NAMALWA (cell line): ENCODE data around the gene ZFYVE16.
"Not testable (repeated sequence)": the region's sequence is repeated elsewhere in the genome, so short reads cannot be mapped to it uniquely, and the experiment has no call there.

Experiments
- DNase-seq: peaks from one replicate; pipeline ENCODE4 v3.0.0-alpha.2; 2015; ENCODE audit warnings: low spot score

The ZFYVE16 gene

GRCh38 chr5:80407735-80408483, at the start of gene ZFYVE16:
ZFYVE16 (plus strand) TSS chr5:80408064; CDS start chr5:80434148, 26,084 bp downstream.
- DNase-seq, result peak; percentile 98

- DNase-seq, result no peak
Observed at GRCh38 chr5:80360914-80361444, 46.9 kb upstream of the ZFYVE16 start.

DNA sequence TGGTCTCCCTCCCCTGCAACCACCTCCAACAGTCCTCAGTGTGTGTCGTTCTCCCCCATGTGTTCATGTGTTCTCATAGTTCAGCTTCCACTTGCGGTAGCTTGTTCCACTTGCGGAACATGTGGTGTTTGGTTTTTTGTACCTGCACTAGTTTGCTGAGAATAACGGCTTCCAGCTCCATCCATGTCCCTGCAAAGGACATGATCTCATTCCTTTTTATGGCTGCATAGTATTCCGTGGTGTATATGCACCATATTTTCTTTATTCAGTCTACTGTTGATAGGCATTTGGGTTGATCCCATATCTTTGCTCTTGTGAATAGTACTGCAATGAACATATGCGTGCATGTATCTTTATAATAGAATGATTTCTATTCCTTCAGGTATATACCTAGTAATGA, 43.0 kb upstream of the ZFYVE16 start:
- DNase-seq, result no peak

GRCh38 chr5:80368661-80369480, 39.0 kb upstream of the ZFYVE16 start:
- no peak for DNase-seq

GRCh38 chr5:80369521-80369920, 38.3 kb upstream of the ZFYVE16 start:
- no peak for DNase-seq

DNA sequence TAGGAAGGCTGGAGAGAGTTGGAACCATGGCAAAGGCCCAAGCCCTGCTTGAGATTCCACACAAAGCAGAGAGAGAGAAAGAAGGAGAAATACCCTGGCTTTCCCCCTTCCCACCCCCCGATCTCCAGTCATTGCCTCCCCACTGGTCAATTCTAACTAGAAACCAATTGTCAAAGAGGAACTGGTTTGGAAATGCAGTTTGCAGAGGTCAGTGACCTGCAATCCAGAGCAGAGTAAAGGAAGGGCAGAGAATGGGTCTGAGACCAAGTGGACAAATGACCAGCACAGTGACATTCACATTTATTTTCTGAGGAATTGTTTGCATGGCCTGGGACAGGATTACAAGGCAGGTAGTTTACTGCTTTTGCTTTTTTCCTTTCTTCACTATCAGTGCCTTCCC, 37.5 kb upstream of the ZFYVE16 start:
- DNase-seq, result no peak

DNA sequence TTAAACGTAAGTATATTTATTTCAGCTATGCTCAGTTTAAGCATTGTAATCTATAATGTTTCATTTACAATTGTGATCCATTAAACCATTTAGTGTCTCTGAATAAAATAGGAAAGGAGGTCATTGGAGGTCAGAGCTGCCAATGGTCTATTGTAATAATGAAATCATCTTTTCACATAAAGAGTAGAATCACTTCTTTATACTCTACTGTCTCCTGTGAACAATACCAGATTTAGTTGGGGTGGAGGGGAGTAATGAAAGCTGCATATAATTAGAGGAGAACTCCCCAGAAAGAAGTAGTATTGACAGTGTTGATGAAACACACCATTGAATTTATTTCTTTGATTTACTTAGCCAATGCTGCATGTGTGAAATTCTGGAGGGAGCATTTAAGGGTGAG, 35.1 kb upstream of the ZFYVE16 start:
- DNase-seq, result no peak

GRCh38 chr5:80374188-80374587, 33.7 kb upstream of the ZFYVE16 start:
- DNase-seq, result no peak

DNA sequence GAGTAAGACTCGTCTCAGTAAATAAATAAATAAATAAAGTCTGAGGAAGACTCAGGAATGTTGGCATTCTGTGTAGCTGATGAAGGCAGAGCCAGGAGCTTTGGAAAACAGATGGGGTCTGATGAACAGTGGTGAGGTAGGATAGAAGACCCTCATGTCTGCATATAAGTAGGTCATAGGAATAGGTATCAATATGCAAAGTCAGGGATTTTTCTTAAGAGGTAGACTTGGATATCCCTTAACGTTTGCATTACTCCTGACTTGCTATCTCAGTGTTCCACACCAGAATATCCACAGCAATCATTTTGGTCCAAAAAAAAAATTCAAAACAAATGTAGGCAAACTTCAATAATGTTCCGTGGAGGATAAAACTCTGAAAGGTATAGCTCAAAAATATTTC, 31.3 kb upstream of the ZFYVE16 start:
- no peak for DNase-seq

DNA sequence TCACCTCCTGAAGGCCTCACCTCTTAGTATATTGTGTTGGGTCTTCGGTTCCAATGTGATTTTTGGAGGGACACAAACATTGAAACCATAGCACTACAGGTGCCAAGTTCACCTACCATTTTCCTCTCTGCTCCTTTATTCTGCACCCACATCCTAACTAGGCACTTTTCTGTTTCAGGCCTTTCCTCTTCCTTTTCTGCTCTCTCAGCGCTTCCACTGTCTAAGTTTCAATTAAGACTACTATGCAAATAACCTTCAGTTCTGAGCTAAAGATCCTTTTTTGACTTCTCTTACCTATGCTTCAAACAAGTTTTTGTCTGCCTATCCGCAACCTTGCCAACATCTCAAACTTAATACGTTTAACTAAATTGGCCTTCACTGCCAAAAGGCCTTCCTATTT, 25.4 kb upstream of the ZFYVE16 start:
- no peak for DNase-seq

- DNase-seq, result no peak
Observed at GRCh38 chr5:80387063-80387768, 20.6 kb upstream of the ZFYVE16 start.

- DNase-seq, result no peak
Observed at GRCh38 chr5:80389580-80389979, 18.3 kb upstream of the ZFYVE16 start.

DNA sequence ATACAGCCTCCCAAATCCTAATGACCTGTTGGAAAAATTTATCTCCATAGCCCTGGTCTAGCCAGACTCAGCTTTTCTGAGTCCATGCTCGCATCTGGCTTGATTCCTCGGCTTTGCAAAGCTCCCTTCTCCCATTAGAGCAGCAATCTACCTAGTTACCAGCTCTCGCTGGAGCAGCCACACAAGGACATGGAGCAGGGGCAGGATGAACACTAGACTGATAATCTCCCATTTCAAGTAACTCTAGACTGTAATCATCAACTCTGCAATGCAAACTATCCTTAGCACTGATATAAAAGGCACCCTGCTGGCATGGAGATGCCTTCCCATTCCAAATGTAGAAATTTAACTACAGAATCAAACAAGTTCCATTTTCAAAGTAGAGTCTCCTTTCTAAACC, 17.5 kb upstream of the ZFYVE16 start:
- not testable (repeated sequence) for DNase-seq

DNA sequence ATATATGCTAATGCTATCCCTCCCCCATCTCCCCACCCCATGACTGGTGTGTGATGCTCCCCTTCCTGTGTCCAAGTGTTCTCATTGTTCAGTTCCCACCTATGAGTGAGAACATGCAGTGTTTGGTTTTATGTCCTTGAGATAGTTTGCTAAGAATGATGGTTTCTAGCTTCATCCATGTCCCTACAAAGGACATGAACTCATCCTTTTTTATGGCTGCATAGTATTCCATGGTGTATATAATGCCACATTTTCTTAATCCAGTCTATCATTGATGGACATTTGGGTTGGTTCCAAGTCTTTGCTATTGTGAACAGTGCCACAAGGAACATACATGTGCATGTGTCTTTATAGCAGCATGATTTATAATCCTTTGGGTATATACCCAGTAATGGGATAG, 16.6 kb upstream of the ZFYVE16 start:
- not testable (repeated sequence) for DNase-seq

- DNase-seq, result peak; percentile 89
Observed at GRCh38 chr5:80399526-80400239, 8.2 kb upstream of the ZFYVE16 start.

DNA sequence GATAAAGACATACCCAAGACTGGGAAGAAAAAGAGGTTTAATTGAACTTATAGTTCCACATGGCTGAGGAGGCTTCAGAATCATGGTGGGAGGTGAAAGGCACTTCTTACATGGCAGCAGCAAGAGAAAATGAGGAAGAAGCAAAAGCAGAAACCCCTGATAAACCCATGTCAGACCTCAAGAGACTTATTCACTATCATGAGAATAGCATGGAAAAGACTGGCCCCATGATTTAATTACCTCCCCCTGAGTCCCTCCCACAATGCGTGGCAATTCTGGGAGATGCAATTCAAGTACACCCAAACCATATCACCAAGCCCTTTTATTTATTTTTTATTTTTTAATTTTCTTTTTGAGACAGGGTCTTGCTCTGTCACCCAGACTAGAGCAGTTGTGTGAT, 7.5 kb upstream of the ZFYVE16 start:
- not testable (repeated sequence) for DNase-seq

GRCh38 chr5:80403782-80404181, 4.1 kb upstream of the ZFYVE16 start:
- no peak for DNase-seq

GRCh38 chr5:80406980-80407734, 707 bp upstream of the ZFYVE16 start:
- peak; percentile 38 for DNase-seq

DNA sequence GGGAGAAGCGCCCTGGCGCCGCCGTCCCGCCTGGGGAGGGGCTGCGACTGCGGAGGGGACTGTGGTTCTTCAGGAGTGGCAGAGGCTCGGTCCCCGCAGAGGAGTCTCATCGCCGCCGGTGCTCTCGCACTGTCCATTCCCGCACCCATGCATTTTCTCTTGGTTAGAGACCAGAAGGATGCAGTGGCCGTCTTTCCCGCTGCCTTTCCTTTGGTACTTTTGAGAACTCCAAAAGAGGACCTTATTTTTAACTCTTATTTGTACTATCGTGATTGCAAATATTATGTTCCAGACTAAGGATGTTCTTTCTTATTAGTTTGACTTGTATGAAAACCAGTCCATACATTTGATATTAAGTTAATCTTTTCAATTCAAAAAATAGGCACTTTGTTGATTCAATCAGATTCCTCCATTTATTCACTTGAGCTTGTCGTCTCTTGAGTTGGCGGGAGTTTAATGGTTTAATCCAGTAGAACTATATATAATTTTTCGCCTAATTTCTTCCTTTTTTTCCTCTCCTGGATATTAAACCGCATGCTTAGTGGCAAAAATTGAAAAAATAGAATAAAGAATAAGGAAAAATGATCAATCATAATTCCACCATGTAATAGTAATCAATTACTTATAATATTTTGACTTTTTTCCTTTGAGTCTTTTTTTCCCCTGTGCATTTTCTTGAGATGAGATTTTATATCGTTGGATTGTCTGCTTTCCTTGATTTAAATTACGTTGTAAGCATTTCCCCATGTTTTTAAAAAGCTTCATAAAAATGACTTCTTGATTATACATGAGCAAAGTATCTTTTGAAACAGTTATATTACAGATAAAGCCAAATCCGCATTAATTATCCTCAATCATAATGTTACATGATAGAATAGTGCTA, 861 bp downstream of the ZFYVE16 start:
- peak; percentile 51 for DNase-seq

DNA sequence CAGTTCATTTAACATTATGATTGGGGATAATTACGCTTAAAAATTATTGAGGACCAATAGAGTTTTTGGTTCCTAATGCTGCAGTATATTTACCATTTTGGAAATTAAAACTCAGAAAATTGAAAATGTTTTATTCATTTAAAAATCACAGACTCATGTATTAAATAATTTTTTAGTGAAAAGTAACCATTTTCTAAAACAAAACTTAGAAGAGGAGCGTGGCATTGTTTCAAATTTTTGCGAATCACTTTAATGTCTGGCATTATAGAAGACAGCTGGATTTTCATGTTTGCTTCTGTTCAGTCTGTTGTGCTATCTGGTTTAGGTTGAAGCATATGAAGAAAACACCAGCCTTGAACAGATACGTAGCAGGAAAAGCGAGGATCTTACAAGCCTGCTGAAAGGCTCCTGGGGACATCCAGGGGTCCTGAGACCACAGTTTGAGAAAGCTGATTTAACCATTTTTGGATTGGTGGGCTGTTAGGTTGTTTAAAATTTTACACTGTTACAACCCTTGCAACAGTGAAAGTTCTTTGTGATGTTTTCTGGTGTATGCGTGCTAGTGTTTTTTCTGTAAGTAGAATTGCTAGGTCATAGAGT, 1.6 kb downstream of the ZFYVE16 start:
- peak; percentile 27 for DNase-seq
